SK-N-SH (cell line): ENCODE measurements around the gene SPINK9. TPM values are rescaled to one million over a fixed set of nuclear protein-coding genes. Genes with fewer than 3 reads are reported as not detected.
A peak's percentile ranks its signal among the peaks of the same experiment; 100 is the strongest.

Experiments used
- CTCF ChIA-PET: fragments of 300-600, 350-600 bp; formaldehyde crosslinking; extraction: SDS; loops from one replicate; lab custom pipeline; 2021; lab: Yijun Ruan, JAX
- POLR2A ChIA-PET: fragments of 350-600 bp; sonication (Branson Sonifier 250); formaldehyde crosslinking; extraction: SDS; loops from one replicate; lab custom pipeline; 2020; ENCODE audit warnings: antibody characterized with exemption, inconsistent platforms; lab: Yijun Ruan, JAX
- DNase-seq: peaks from one replicate; pipeline ENCODE4 v3.0.0; 2012
- H2AFZ ChIP-seq: fragments of 200-600 bp; sonication (generic); 2 replicates; pipeline ENCODE4 v1.8.1; 2016; ENCODE audit warnings: antibody characterized with exemption, mild to moderate bottlenecking, low read depth
- H3F3A ChIP-seq: fragments of 200-600 bp; sonication (generic); replicated peaks from 2 replicates; pipeline ENCODE3; 2016; ENCODE audit warnings: antibody characterized with exemption, mild to moderate bottlenecking; ENCODE audit not compliant: insufficient read depth
- H3K27ac ChIP-seq, 2 experiments: fragments of 200-500 bp in 1 of 2; fragments of 200-600 bp in 1 of 2; sonication (Bioruptor generic) in 1 of 2; sonication (generic), shearing (Covaris generic) in 1 of 2; 2 replicates each; pipeline versions ENCODE4 v1.5.1 to v1.6.1; 2014 to 2016; ENCODE audit warnings: low read depth in 2 of 2, inconsistent platforms in 1 of 2, low read length in 1 of 2, mild to moderate bottlenecking in 1 of 2, mixed read lengths in 1 of 2
- H3K27me3 ChIP-seq: fragments of 200-600 bp; sonication (generic), shearing (Covaris generic); 2 replicates; pipeline ENCODE4 v1.6.1; 2016; ENCODE audit warnings: mixed run types; ENCODE audit not compliant: insufficient read depth
- H3K36me3 ChIP-seq, 2 experiments: fragments of 200-500 bp in 1 of 2; fragments of 200-600 bp in 1 of 2; sonication (Bioruptor generic) in 1 of 2; sonication (generic) in 1 of 2; replicated peaks in 1 of 2; 2 replicates each; pipeline versions ENCODE3 to v1.5.1; 2014 to 2016; ENCODE audit warnings: low read length in 1 of 2, mild to moderate bottlenecking in 1 of 2; ENCODE audit not compliant: insufficient read depth in 2 of 2, control insufficient read depth in 1 of 2
- H3K4me1 ChIP-seq, 2 experiments: fragments of 200-500 bp in 1 of 2; fragments of 200-600 bp in 1 of 2; sonication (Bioruptor generic) in 1 of 2; sonication (generic), shearing (Covaris generic) in 1 of 2; 2 replicates each; pipeline versions ENCODE4 v1.5.1 to v1.6.1; 2014 to 2016; ENCODE audit warnings: low read depth in 1 of 2, low read length in 1 of 2, mixed run types in 1 of 2; ENCODE audit not compliant: insufficient read depth in 2 of 2, control insufficient read depth in 1 of 2
- H3K4me2 ChIP-seq: fragments of 200-600 bp; sonication (generic), shearing (Covaris generic); 2 replicates; pipeline ENCODE4 v1.6.1; 2017; ENCODE audit warnings: mixed run types
- H3K4me3 ChIP-seq, 2 experiments: fragments of 200-500 bp in 1 of 2; fragments of 200-600 bp in 1 of 2; sonication (Bioruptor generic) in 1 of 2; sonication (generic), shearing (Covaris generic) in 1 of 2; 2 replicates each; pipeline versions ENCODE4 v1.5.1 to v1.8.1; 2014 to 2016; ENCODE audit warnings: low read depth in 2 of 2, inconsistent platforms in 1 of 2, low read length in 1 of 2, mild to moderate bottlenecking in 1 of 2, mixed read lengths in 1 of 2, moderate library complexity in 1 of 2
- H3K79me2 ChIP-seq: fragments of 200-600 bp; sonication (generic); 2 replicates; pipeline ENCODE4 v1.8.1; 2017; ENCODE audit warnings: mild to moderate bottlenecking; ENCODE audit not compliant: insufficient read depth
- H3K9ac ChIP-seq: fragments of 200-600 bp; sonication (generic); 2 replicates; pipeline ENCODE4 v1.6.1; 2017; ENCODE audit warnings: mixed run types
- H3K9me2 ChIP-seq: fragments of 200-600 bp; sonication (generic); 2 replicates; pipeline ENCODE4 v1.6.1; 2017; ENCODE audit warnings: mixed run types
- H3K9me3 ChIP-seq: fragments of 200-600 bp; sonication (generic); 2 replicates; pipeline ENCODE4 v1.6.1; 2017; ENCODE audit warnings: mixed run types, mild to moderate bottlenecking, moderate library complexity
- H4K20me1 ChIP-seq: fragments of 200-600 bp; sonication (generic); 2 replicates; pipeline ENCODE4 v1.6.1; 2017; ENCODE audit warnings: mild to moderate bottlenecking, mixed run types; ENCODE audit not compliant: insufficient read depth
- CHD2 ChIP-seq: fragments of 150-350 bp; IDR thresholded peaks from 2 replicates; pipeline ENCODE4 v1.6.1; 2018; ENCODE audit warnings: low read length; ENCODE audit not compliant: partially characterized antibody
- EZH2phosphoT487 ChIP-seq: fragments of 200-600 bp; sonication (generic); IDR thresholded peaks from 2 replicates; pipeline ENCODE4 v1.6.1; 2017; ENCODE audit warnings: low read depth, mixed run types, mild to moderate bottlenecking, antibody characterized with exemption, moderate library complexity, borderline replicate concordance
- FOSL2 ChIP-seq: IDR thresholded peaks from 2 replicates; pipeline ENCODE4 v1.4.0; 2012; ENCODE audit warnings: low read depth, mild to moderate bottlenecking, moderate library complexity, borderline replicate concordance
- GABPA ChIP-seq: IDR thresholded peaks from 2 replicates; pipeline ENCODE4 v1.4.0; 2012; ENCODE audit warnings: low read depth, mild to moderate bottlenecking
- IRF3 ChIP-seq: fragments of 150-350 bp; IDR thresholded peaks from 2 replicates; pipeline ENCODE4 v1.6.1; 2016; ENCODE audit warnings: mild to moderate bottlenecking, low read depth, low read length
- JUND ChIP-seq: IDR thresholded peaks from 2 replicates; pipeline ENCODE4 v1.4.0; 2012
- MAX ChIP-seq: IDR thresholded peaks from 2 replicates; pipeline ENCODE4 v1.4.0; 2012; ENCODE audit warnings: low read depth
- MEF2A ChIP-seq: IDR thresholded peaks from 2 replicates; pipeline ENCODE4 v1.4.0; 2012; ENCODE audit warnings: low read depth, borderline replicate concordance
- NFIC ChIP-seq: IDR thresholded peaks from 2 replicates; pipeline ENCODE4 v1.4.0; 2012; ENCODE audit warnings: borderline replicate concordance
- NRF1 ChIP-seq: IDR thresholded peaks from 2 replicates; pipeline ENCODE4 v1.6.1; 2012; ENCODE audit warnings: low read depth, mild to moderate bottlenecking, low read length
- RAD21 ChIP-seq: IDR thresholded peaks from 2 replicates; pipeline ENCODE4 v1.6.1; 2012; ENCODE audit warnings: mild to moderate bottlenecking, low read length
- RCOR1 ChIP-seq: fragments of 150-350 bp; IDR thresholded peaks from 2 replicates; pipeline ENCODE4 v1.6.1; 2017; ENCODE audit warnings: antibody characterized with exemption, low read length
- RFX5 ChIP-seq: IDR thresholded peaks from 2 replicates; pipeline ENCODE4 v1.6.1; 2012; ENCODE audit warnings: mild to moderate bottlenecking, improper control_type of control experiment, low read length
- SIN3A ChIP-seq: IDR thresholded peaks from 2 replicates; pipeline ENCODE4 v1.6.1; 2012; ENCODE audit warnings: low read depth, mild to moderate bottlenecking, low read length, moderate library complexity, borderline replicate concordance
- TAF1 ChIP-seq: IDR thresholded peaks from 2 replicates; pipeline ENCODE4 v1.6.1; 2012; ENCODE audit warnings: low read depth, mild to moderate bottlenecking, low read length, moderate library complexity, borderline replicate concordance
- YY1 ChIP-seq: IDR thresholded peaks from 2 replicates; pipeline ENCODE4 v1.4.0; 2012; ENCODE audit warnings: low read depth, mild to moderate bottlenecking
- ZBTB33 ChIP-seq: IDR thresholded peaks from 2 replicates; pipeline ENCODE4 v1.4.0; 2012; ENCODE audit warnings: low read depth, borderline replicate concordance
- WGBS: methylation state at CpG from one replicate; pipeline ENCODE4 v1.1.6; 2017; ENCODE audit warnings: low lambda C conversion rate; 5-methylcytosine and 5-hydroxymethylcytosine counted together
- polyA plus RNA-seq, 3 experiments: library from polyadenylated mRNA; depleted of rRNA; stranded (reverse); fragments of >200 nt; gene quantifications; 2 replicates each; pipeline ENCODE4 v1.2.3, GENCODE V29; 2012
- TF ChIP-seq, protein P1 (sequence below): fragments of 200-600 bp; sonication (generic); IDR thresholded peaks from 2 replicates; pipeline ENCODE4 v1.6.1; 2017; ENCODE audit warnings: antibody characterized with exemption, mild to moderate bottlenecking, moderate library complexity

SPINK9 gene
- polyA plus RNA-seq, 1 of the 3 experiments (the other 2 are of a cell fraction) = not detected

GRCh38 chr5:148374690-148375360, 39.5 kb downstream of the SPINK9 start (continued):
- TF ChIP-seq MAX = no peak
- TF ChIP-seq, protein P1, sequence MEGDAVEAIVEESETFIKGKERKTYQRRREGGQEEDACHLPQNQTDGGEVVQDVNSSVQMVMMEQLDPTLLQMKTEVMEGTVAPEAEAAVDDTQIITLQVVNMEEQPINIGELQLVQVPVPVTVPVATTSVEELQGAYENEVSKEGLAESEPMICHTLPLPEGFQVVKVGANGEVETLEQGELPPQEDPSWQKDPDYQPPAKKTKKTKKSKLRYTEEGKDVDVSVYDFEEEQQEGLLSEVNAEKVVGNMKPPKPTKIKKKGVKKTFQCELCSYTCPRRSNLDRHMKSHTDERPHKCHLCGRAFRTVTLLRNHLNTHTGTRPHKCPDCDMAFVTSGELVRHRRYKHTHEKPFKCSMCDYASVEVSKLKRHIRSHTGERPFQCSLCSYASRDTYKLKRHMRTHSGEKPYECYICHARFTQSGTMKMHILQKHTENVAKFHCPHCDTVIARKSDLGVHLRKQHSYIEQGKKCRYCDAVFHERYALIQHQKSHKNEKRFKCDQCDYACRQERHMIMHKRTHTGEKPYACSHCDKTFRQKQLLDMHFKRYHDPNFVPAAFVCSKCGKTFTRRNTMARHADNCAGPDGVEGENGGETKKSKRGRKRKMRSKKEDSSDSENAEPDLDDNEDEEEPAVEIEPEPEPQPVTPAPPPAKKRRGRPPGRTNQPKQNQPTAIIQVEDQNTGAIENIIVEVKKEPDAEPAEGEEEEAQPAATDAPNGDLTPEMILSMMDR = peak; percentile 66
- TF ChIP-seq RAD21 = peak; percentile 82

DNA sequence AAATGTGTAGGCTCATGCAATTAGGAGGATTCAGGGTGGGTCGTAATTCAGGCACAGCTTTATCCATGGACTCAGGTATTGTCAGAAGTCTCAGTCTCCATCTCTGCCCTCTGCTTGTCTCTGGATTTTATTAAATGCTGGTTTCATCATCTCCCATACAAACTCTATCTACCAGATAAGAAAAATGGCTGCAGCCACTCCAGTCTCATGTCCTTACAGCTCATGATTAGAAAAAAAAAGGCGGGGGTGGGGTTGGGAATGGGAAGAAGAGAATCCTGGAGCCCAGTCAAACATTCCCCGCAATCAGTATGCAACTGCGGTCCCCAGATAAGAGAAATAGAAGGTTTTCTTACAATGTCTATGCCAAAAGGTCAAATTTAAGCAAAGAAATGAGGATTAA, 40.8 kb downstream of the SPINK9 start:
- ChIA-PET CTCF (no interaction called here), POLR2A (no interaction called here)
- 88% methylated on average over 4 of the region's 4 CpGs for WGBS
- no peaks in the 10 kb centered on the region for H3F3A ChIP-seq
- H3K9me2 ChIP-seq = no peaks in the 10 kb centered on the region
- no peaks in the 10 kb centered on the region for H3K4me1 ChIP-seq
- H3K9ac ChIP-seq = no peak overlapping the region
- no peak overlapping the region for H3K4me2 ChIP-seq
- H3K27ac ChIP-seq = no peak overlapping the region
- H3K9me3 ChIP-seq = no peaks in the 10 kb centered on the region
- H2AFZ ChIP-seq = no peak overlapping the region
- DNase-seq = no peak
- H3K27me3 ChIP-seq = no peaks in the 10 kb centered on the region
- no peak for TF ChIP-seq NFIC
- TF ChIP-seq RCOR1 = no peak
- no peak for TF ChIP-seq FOSL2
- TF ChIP-seq NRF1 = no peak
- TF ChIP-seq YY1 = no peak
- TF ChIP-seq, protein P1 = no peak
- no peak for TF ChIP-seq JUND
- no peak for TF ChIP-seq ZBTB33
- no peak for TF ChIP-seq TAF1
- TF ChIP-seq CHD2 = no peak
- TF ChIP-seq RFX5 = no peak
- no peak for TF ChIP-seq MAX
- TF ChIP-seq SIN3A = no peak
- no peak for TF ChIP-seq EZH2phosphoT487
- no peak for TF ChIP-seq IRF3
- TF ChIP-seq MEF2A = no peak
- TF ChIP-seq RAD21 = no peak
- TF ChIP-seq GABPA = no peak
- no peaks in the 10 kb centered on the region for H4K20me1 ChIP-seq
- no peak overlapping the region for H3K4me3 ChIP-seq
- peaks cover 0 to 4% of the 10 kb centered on the region in 2 experiments for H3K36me3 ChIP-seq
- no peaks in the 10 kb centered on the region for H3K79me2 ChIP-seq
